Stromal cell of bone marrow (primary cell): ENCODE results near the gene CD74.

ENCODE experiments used
- DNase-seq: peaks from one replicate; pipeline ENCODE4 v3.0.0-alpha.2; 2012; ENCODE audit warnings: low read depth

Gene CD74

GRCh38 chr5:150409638-150410523, 2.8 kb downstream of the CD74 start:
- peak; percentile 96 for DNase-seq

GRCh38 chr5:150408231-150408943, 4.3 kb downstream of the CD74 start:
- no peak for DNase-seq

- no peak for DNase-seq
These were observed 5.5 kb downstream of the CD74 start for GRCh38 chr5:150407096-150407720.

- no peak for DNase-seq
These were observed 6.0 kb downstream of the CD74 start for GRCh38 chr5:150406723-150407095.

GRCh38 chr5:150406103-150406722, 6.5 kb downstream of the CD74 start:
- no peak for DNase-seq

GRCh38 chr5:150404941-150405816, 7.5 kb downstream of the CD74 start:
- DNase-seq, result no peak

GRCh38 chr5:150404535-150404934, 8.2 kb downstream of the CD74 start:
- no peak for DNase-seq

GRCh38 chr5:150404121-150404520, 8.6 kb downstream of the CD74 start:
- no peak for DNase-seq

- DNase-seq, result no peak
These were observed 9.8 kb downstream of the CD74 start for GRCh38 chr5:150402901-150403342.

- DNase-seq, result no peak
These were observed 10.4 kb downstream of the CD74 start for GRCh38 chr5:150402229-150402773.

GRCh38 chr5:150401376-150402228, 11.1 kb downstream of the CD74 start:
- DNase-seq, result no peak

GRCh38 chr5:150401076-150401375, 11.7 kb downstream of the CD74 start:
- no peak for DNase-seq

GRCh38 chr5:150400316-150401075, 12.2 kb downstream of the CD74 start:
- DNase-seq, result no peak

- DNase-seq, result no peak
These were observed 13.0 kb downstream of the CD74 start for GRCh38 chr5:150399524-150400211.

- DNase-seq, result no peak
These were observed 13.8 kb downstream of the CD74 start for GRCh38 chr5:150398722-150399523.

GRCh38 chr5:150397782-150398721, 14.7 kb downstream of the CD74 start:
- no peak for DNase-seq
